ENCODE data around the gene ATXN1.

ATXN1 gene

GRCh38 chr6:16595514-16596120 lies 165.6 kb downstream of the ATXN1 start:
- H3K27ac ChIP-seq (ENCODE audit: low read depth, low read length), result no peak overlapping the region

GRCh38 chr6:16594849-16595248 lies 166.4 kb downstream of the ATXN1 start:
- Histone ChIP-seq H3K4me1 (ENCODE audit: control insufficient read depth, insufficient read depth, low read length) (no peaks in the 10 kb centered on the region), H3K4me3 (ENCODE audit: low read length) (no peak overlapping the region), H3K27ac (ENCODE audit: low read depth, low read length) (no peak overlapping the region), H3K36me3 (ENCODE audit: control insufficient read depth, insufficient read depth, low read length) (no peaks in the 10 kb centered on the region), H3K27me3 (ENCODE audit: control insufficient read depth, insufficient read depth, low read length) (no peaks in the 10 kb centered on the region), H3K9ac (ENCODE audit: low read length) (no peak overlapping the region)

More at GRCh38 chr6:16595514-16596120, 165.6 kb downstream of the ATXN1 start:
- Histone ChIP-seq H3K4me1 (ENCODE audit: control insufficient read depth, insufficient read depth, low read length) (no peaks in the 10 kb centered on the region), H3K27me3 (ENCODE audit: control insufficient read depth, insufficient read depth, low read length) (no peaks in the 10 kb centered on the region), H3K9ac (ENCODE audit: low read length) (no peak overlapping the region), H3K36me3 (ENCODE audit: control insufficient read depth, insufficient read depth, low read length) (no peaks in the 10 kb centered on the region), H3K4me3 (ENCODE audit: low read length) (no peak overlapping the region)

- Histone ChIP-seq H3K27me3 (ENCODE audit: control insufficient read depth, insufficient read depth, low read length) (no peaks in the 10 kb centered on the region), H3K4me3 (ENCODE audit: low read length) (no peak overlapping the region), H3K27ac (ENCODE audit: low read depth, low read length) (no peak overlapping the region), H3K9ac (ENCODE audit: low read length) (no peak overlapping the region), H3K36me3 (ENCODE audit: control insufficient read depth, insufficient read depth, low read length) (no peaks in the 10 kb centered on the region), H3K4me1 (ENCODE audit: control insufficient read depth, insufficient read depth, low read length) (no peaks in the 10 kb centered on the region)
Measured at GRCh38 chr6:16592223-16592911, 168.9 kb downstream of the ATXN1 start.

GRCh38 chr6:16591396-16592222 lies 169.7 kb downstream of the ATXN1 start:
- no peak overlapping the region for H3K4me3 ChIP-seq (ENCODE audit: low read length)
- H3K27ac ChIP-seq (ENCODE audit: low read depth, low read length), result no peak overlapping the region
- H3K9ac ChIP-seq (ENCODE audit: low read length), result no peak overlapping the region
- no peaks in the 10 kb centered on the region for H3K4me1 ChIP-seq (ENCODE audit: control insufficient read depth, insufficient read depth, low read length)
- H3K27me3 ChIP-seq (ENCODE audit: control insufficient read depth, insufficient read depth, low read length), result no peaks in the 10 kb centered on the region
- no peaks in the 10 kb centered on the region for H3K36me3 ChIP-seq (ENCODE audit: control insufficient read depth, insufficient read depth, low read length)

- Histone ChIP-seq H3K4me3 (ENCODE audit: low read length) (no peak overlapping the region), H3K9ac (ENCODE audit: low read length) (no peak overlapping the region), H3K27me3 (ENCODE audit: control insufficient read depth, insufficient read depth, low read length) (no peaks in the 10 kb centered on the region), H3K27ac (ENCODE audit: low read depth, low read length) (no peak overlapping the region), H3K4me1 (ENCODE audit: control insufficient read depth, insufficient read depth, low read length) (no peaks in the 10 kb centered on the region), H3K36me3 (ENCODE audit: control insufficient read depth, insufficient read depth, low read length) (no peaks in the 10 kb centered on the region)
Measured at GRCh38 chr6:16585805-16586204, 175.5 kb downstream of the ATXN1 start.

GRCh38 chr6:16583144-16583762 lies 178.0 kb downstream of the ATXN1 start:
- no peaks in the 10 kb centered on the region for H3K36me3 ChIP-seq (ENCODE audit: control insufficient read depth, insufficient read depth, low read length)
- H3K4me3 ChIP-seq (ENCODE audit: low read length), result peak overlapping the region; percentile 40
- no peaks in the 10 kb centered on the region for H3K4me1 ChIP-seq (ENCODE audit: control insufficient read depth, insufficient read depth, low read length)
- no peak overlapping the region for H3K9ac ChIP-seq (ENCODE audit: low read length)
- H3K27me3 ChIP-seq (ENCODE audit: control insufficient read depth, insufficient read depth, low read length), result no peaks in the 10 kb centered on the region
- no peak overlapping the region for H3K27ac ChIP-seq (ENCODE audit: low read depth, low read length)

GRCh38 chr6:16582446-16583143 lies 178.7 kb downstream of the ATXN1 start:
- Histone ChIP-seq H3K9ac (ENCODE audit: low read length) (no peak overlapping the region), H3K27me3 (ENCODE audit: control insufficient read depth, insufficient read depth, low read length) (no peaks in the 10 kb centered on the region), H3K36me3 (ENCODE audit: control insufficient read depth, insufficient read depth, low read length) (no peaks in the 10 kb centered on the region), H3K4me1 (ENCODE audit: control insufficient read depth, insufficient read depth, low read length) (no peaks in the 10 kb centered on the region), H3K4me3 (ENCODE audit: low read length) (no peak overlapping the region), H3K27ac (ENCODE audit: low read depth, low read length) (no peak overlapping the region)

- no peaks in the 10 kb centered on the region for H3K27me3 ChIP-seq (ENCODE audit: control insufficient read depth, insufficient read depth, low read length)
- no peak overlapping the region for H3K4me3 ChIP-seq (ENCODE audit: low read length)
- no peak overlapping the region for H3K9ac ChIP-seq (ENCODE audit: low read length)
- H3K36me3 ChIP-seq (ENCODE audit: control insufficient read depth, insufficient read depth, low read length), result no peaks in the 10 kb centered on the region
- no peaks in the 10 kb centered on the region for H3K4me1 ChIP-seq (ENCODE audit: control insufficient read depth, insufficient read depth, low read length)
- no peak overlapping the region for H3K27ac ChIP-seq (ENCODE audit: low read depth, low read length)
Measured at GRCh38 chr6:16578695-16579285, 182.5 kb downstream of the ATXN1 start.

GRCh38 chr6:16576451-16577368 lies 184.6 kb downstream of the ATXN1 start:
- Histone ChIP-seq H3K27me3 (ENCODE audit: control insufficient read depth, insufficient read depth, low read length) (no peaks in the 10 kb centered on the region), H3K36me3 (ENCODE audit: control insufficient read depth, insufficient read depth, low read length) (no peaks in the 10 kb centered on the region), H3K9ac (ENCODE audit: low read length) (no peak overlapping the region), H3K4me1 (ENCODE audit: control insufficient read depth, insufficient read depth, low read length) (no peaks in the 10 kb centered on the region), H3K27ac (ENCODE audit: low read depth, low read length) (no peak overlapping the region), H3K4me3 (ENCODE audit: low read length) (no peak overlapping the region)

GRCh38 chr6:16575655-16576054 lies 185.6 kb downstream of the ATXN1 start:
- Histone ChIP-seq H3K27ac (ENCODE audit: low read depth, low read length) (no peak overlapping the region), H3K27me3 (ENCODE audit: control insufficient read depth, insufficient read depth, low read length) (no peaks in the 10 kb centered on the region), H3K4me1 (ENCODE audit: control insufficient read depth, insufficient read depth, low read length) (no peaks in the 10 kb centered on the region), H3K9ac (ENCODE audit: low read length) (no peak overlapping the region), H3K4me3 (ENCODE audit: low read length) (no peak overlapping the region), H3K36me3 (ENCODE audit: control insufficient read depth, insufficient read depth, low read length) (no peaks in the 10 kb centered on the region)

GRCh38 chr6:16572943-16573342 lies 188.3 kb downstream of the ATXN1 start:
- Histone ChIP-seq H3K4me3 (ENCODE audit: low read length) (no peak overlapping the region), H3K27ac (ENCODE audit: low read depth, low read length) (no peak overlapping the region), H3K27me3 (ENCODE audit: control insufficient read depth, insufficient read depth, low read length) (no peaks in the 10 kb centered on the region), H3K4me1 (ENCODE audit: control insufficient read depth, insufficient read depth, low read length) (no peaks in the 10 kb centered on the region), H3K9ac (ENCODE audit: low read length) (no peak overlapping the region), H3K36me3 (ENCODE audit: control insufficient read depth, insufficient read depth, low read length) (no peaks in the 10 kb centered on the region)
